PC-3 (cell line): ENCODE results near the gene MED12L. TPM values are rescaled to one million over a fixed set of nuclear protein-coding genes. Genes with fewer than 3 reads are reported as not detected.

Source experiments
- ATAC-seq: fragments of 200-7000 bp; cut with Tn5 transposase; 2 replicates; pipeline ENCODE4 v1.9.1; 2020; ENCODE audit warnings: mild to moderate bottlenecking, moderate library complexity
- BruUV-seq: library from RNA; stranded (reverse); fragments of 400-500 nt; replicated peaks from 2 replicates; lab custom pipeline; 2021; lab: Mats Ljungman, UMichigan
- CTCF ChIA-PET: fragments of 300-600 bp; sonication (Branson Sonifier 250); formaldehyde crosslinking; loops from one replicate; lab custom pipeline; 2022; ENCODE audit warnings: antibody characterized with exemption; lab: Charles Lee
- POLR2A ChIA-PET: fragments of 300-600 bp; sonication (Branson Sonifier 250); formaldehyde crosslinking; loops from one replicate; lab custom pipeline; 2022; ENCODE audit warnings: antibody characterized with exemption; ENCODE audit not compliant: unreplicated experiment; lab: Charles Lee
- DNase-seq: peaks from one replicate; pipeline ENCODE4 v3.0.0-alpha.2; 2015
- H2AFZ ChIP-seq: fragments of 300-600 bp; sonication (generic); 2 replicates; pipeline ENCODE4 v1.6.0; 2016; ENCODE audit warnings: antibody characterized with exemption, low read length
- H3F3A ChIP-seq: fragments of 300-600 bp; sonication (generic); one replicate; pipeline ENCODE4 v1.6.0; 2017; ENCODE audit warnings: antibody characterized with exemption, low read length, control low read depth, mild to moderate bottlenecking; ENCODE audit not compliant: unreplicated experiment
- H3K27ac ChIP-seq: fragments of 300-600 bp; sonication (generic); 2 replicates; pipeline ENCODE4 v1.5.1; 2016; ENCODE audit warnings: mild to moderate bottlenecking, low read length
- H3K27me3 ChIP-seq: fragments of 300-600 bp; sonication (generic); 2 replicates; pipeline ENCODE4 v1.6.1; 2016; ENCODE audit warnings: low read length, mixed read lengths
- H3K36me3 ChIP-seq: fragments of 300-600 bp; sonication (generic); 2 replicates; pipeline ENCODE4 v1.6.1; 2016; ENCODE audit warnings: low read depth, mixed run types, low read length, mixed read lengths
- H3K4me1 ChIP-seq: fragments of 300-600 bp; sonication (generic); 2 replicates; pipeline ENCODE4 v1.5.1; 2016; ENCODE audit warnings: low read length; ENCODE audit not compliant: insufficient read depth
- H3K4me2 ChIP-seq: fragments of 300-600 bp; sonication (generic); 2 replicates; pipeline ENCODE4 v1.6.0; 2016; ENCODE audit warnings: low read length
- H3K4me3 ChIP-seq: fragments of 300-600 bp; sonication (generic); 2 replicates; pipeline ENCODE4 v1.5.1; 2016; ENCODE audit warnings: mild to moderate bottlenecking, low read length, mixed read lengths
- H3K79me2 ChIP-seq: fragments of 300-600 bp; sonication (generic); 2 replicates; pipeline ENCODE4 v1.6.1; 2017; ENCODE audit warnings: low read length, mixed read lengths
- H3K9ac ChIP-seq: fragments of 300-600 bp; sonication (generic); 2 replicates; pipeline ENCODE4 v1.6.0; 2016; ENCODE audit warnings: mild to moderate bottlenecking, low read length
- H3K9me2 ChIP-seq: fragments of 300-600 bp; sonication (generic); replicated peaks from 2 replicates; pipeline ENCODE4 v1.6.1; 2016; ENCODE audit warnings: mixed run types, low read length, mixed read lengths
- H3K9me3 ChIP-seq: fragments of 300-600 bp; sonication (generic); 2 replicates; pipeline ENCODE4 v1.6.1; 2016; ENCODE audit warnings: low read length, mixed read lengths
- H4K20me1 ChIP-seq: fragments of 300-600 bp; sonication (generic); 2 replicates; pipeline ENCODE4 v1.6.1; 2016; ENCODE audit warnings: low read length, mixed read lengths
- EZH2 ChIP-seq: fragments of 300-600 bp; sonication (generic); IDR thresholded peaks from one replicate; pipeline ENCODE4 v1.6.1; 2017; ENCODE audit warnings: antibody characterized with exemption, mild to moderate bottlenecking, low read length; ENCODE audit not compliant: unreplicated experiment
- EZH2phosphoT487 ChIP-seq: fragments of 300-600 bp; sonication (generic); IDR thresholded peaks from 2 replicates; pipeline ENCODE4 v1.6.1; 2018; ENCODE audit warnings: mild to moderate bottlenecking, antibody characterized with exemption, low read length, borderline replicate concordance
- intact Hi-C: fragments of 100-400 bp; cut with micrococcal nuclease; formaldehyde crosslinking; loops from 2 replicates; pipeline ENCODE4 v1.9.0; 2023
- total RNA-seq: library from RNA; depleted of rRNA; stranded (reverse); fragments of >200 nt; gene quantifications from 2 replicates; pipeline ENCODE4 v1.2.3, GENCODE V29; 2014
- TF ChIP-seq, protein P1 (sequence below): fragments of 300-600 bp; sonication (generic); conservative IDR thresholded peaks from 2 replicates; pipeline ENCODE4 v1.5.1; 2017; ENCODE audit warnings: antibody characterized with exemption, low read depth, mild to moderate bottlenecking, low read length

MED12L gene
- total RNA-seq, 1 experiment from 2014 or later = 0.55 TPM

DNA sequence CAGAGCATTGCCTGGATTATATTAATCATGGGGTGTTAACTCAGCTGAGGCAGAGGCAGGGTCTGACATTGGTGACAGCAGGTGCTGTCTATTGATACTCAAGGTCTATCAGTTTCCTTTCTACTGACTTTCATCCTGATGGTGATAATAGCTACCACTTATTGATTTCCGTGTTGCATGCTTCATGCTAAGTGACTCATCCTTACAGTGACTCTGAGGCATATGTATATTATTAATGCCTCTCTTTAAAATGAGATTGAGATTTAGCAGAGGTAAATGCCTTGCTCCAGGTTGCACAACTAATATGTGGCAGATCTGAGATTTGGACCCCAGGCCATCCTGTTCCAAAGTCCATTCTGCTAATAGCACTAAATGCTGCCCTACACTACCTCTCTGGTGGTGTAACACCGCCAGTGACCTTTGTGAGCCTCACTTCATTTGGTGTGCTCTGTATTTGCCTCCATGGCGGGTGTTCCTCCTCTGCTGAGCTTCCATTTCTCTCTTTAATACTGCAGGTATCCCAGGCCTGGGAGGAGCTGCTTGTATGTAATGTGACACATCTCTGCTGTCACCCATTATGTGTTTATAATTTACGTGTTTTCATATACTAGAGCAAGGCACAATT is 67.1 kb downstream of the MED12L start:
- H3K9me3 ChIP-seq = no peaks in the 10 kb centered on the region
- no peaks in the 10 kb centered on the region for H3F3A ChIP-seq
- H3K4me3 ChIP-seq = no peak overlapping the region
- ATAC-seq (no peak), DNase-seq (no peak)
- POLR2A ChIA-PET = no interaction called here
- intact Hi-C loops = no loop called here
- no peaks in the 10 kb centered on the region for H3K4me1 ChIP-seq
- BruUV-seq = no TSS peak
- no peaks in the 10 kb centered on the region for H3K79me2 ChIP-seq
- TF ChIP-seq EZH2 = no peak
- TF ChIP-seq EZH2phosphoT487 = no peak
- TF ChIP-seq, protein P1, sequence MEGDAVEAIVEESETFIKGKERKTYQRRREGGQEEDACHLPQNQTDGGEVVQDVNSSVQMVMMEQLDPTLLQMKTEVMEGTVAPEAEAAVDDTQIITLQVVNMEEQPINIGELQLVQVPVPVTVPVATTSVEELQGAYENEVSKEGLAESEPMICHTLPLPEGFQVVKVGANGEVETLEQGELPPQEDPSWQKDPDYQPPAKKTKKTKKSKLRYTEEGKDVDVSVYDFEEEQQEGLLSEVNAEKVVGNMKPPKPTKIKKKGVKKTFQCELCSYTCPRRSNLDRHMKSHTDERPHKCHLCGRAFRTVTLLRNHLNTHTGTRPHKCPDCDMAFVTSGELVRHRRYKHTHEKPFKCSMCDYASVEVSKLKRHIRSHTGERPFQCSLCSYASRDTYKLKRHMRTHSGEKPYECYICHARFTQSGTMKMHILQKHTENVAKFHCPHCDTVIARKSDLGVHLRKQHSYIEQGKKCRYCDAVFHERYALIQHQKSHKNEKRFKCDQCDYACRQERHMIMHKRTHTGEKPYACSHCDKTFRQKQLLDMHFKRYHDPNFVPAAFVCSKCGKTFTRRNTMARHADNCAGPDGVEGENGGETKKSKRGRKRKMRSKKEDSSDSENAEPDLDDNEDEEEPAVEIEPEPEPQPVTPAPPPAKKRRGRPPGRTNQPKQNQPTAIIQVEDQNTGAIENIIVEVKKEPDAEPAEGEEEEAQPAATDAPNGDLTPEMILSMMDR = no peak
- H4K20me1 ChIP-seq = no peaks in the 10 kb centered on the region
- H3K4me2 ChIP-seq = no peak overlapping the region
- no peak overlapping the region for H2AFZ ChIP-seq
- no peaks in the 10 kb centered on the region for H3K36me3 ChIP-seq
- no peak overlapping the region for H3K9ac ChIP-seq
- H3K9me2 ChIP-seq = no peaks in the 10 kb centered on the region
- H3K27me3 ChIP-seq = no peaks in the 10 kb centered on the region
- H3K27ac ChIP-seq = no peak overlapping the region
- CTCF ChIA-PET = no interaction called here

DNA sequence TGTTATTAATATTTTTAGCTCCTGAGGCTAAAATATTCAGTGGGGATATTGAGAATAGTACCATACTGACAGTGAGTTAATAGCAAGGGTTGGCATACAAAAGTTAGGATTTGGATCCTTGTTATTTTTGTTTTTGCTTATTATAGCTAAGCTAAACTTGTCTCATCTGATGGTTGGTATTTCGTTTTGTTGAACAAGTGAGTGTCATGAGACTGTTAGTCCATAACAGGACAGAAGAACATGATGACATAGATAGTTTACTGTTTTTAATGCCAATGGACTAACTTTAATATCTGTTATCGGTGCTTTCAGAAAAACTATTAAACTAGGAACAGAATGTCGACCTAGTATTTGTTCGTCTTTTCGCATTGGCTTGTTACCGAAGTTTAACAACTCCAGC is 69.1 kb downstream of the MED12L start:
- Histone ChIP-seq H3K9me2 (no peaks in the 10 kb centered on the region), H3F3A (no peaks in the 10 kb centered on the region), H3K27ac (no peak overlapping the region), H3K9me3 (no peaks in the 10 kb centered on the region), H2AFZ (no peak overlapping the region), H3K36me3 (no peaks in the 10 kb centered on the region), H3K4me3 (no peak overlapping the region), H3K4me1 (no peaks in the 10 kb centered on the region), H3K79me2 (no peaks in the 10 kb centered on the region), H3K9ac (no peak overlapping the region), H4K20me1 (no peaks in the 10 kb centered on the region), H3K4me2 (no peak overlapping the region), H3K27me3 (no peaks in the 10 kb centered on the region)
- ATAC-seq (no peak), DNase-seq (no peak)
- intact Hi-C loops = no loop called here
- CTCF ChIA-PET = no interaction called here
- TF ChIP-seq EZH2 (no peak), EZH2phosphoT487 (no peak)
- TF ChIP-seq, protein P1 = no peak
- BruUV-seq = no TSS peak
- POLR2A ChIA-PET = no interaction called here

DNA sequence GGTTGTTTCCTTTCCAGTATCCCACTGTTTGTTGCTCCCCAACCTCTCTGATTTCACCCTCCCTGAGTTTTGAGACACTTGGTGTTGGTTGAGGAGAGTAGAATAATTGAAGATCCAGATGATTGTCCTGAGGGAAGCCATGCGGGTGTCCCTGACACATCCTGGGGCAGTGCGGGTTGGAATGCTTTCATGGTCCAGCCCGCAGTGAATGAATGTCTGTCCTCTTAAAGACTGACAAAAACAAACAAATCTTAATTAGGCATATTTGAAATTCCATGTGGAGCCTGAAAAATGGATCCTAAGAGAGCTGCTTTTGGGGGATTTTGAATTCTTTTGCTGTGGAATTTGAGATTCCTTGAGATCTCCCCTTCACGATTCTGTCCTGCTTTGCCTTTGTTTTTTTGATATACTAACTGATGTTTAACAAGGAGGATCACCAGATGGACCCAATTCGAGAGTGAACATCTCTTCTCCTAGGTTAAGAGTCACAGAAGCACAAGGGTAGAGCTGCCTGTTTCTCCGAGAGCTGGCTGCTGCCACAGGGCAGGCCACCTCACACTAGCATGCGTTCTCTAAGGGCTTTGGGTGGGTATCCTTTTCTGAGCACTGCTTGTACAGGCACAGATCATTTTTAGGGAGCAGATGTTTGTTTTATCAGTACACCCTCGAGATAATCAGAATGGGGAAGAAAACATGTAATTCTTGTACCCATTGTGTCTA is 70.1 kb downstream of the MED12L start:
- intact Hi-C loops = no loop called here
- Histone ChIP-seq H3K36me3 (no peaks in the 10 kb centered on the region), H3K9me2 (no peaks in the 10 kb centered on the region), H3F3A (no peaks in the 10 kb centered on the region), H3K9ac (no peak overlapping the region), H3K27me3 (no peaks in the 10 kb centered on the region), H4K20me1 (no peaks in the 10 kb centered on the region), H3K79me2 (no peaks in the 10 kb centered on the region), H3K9me3 (no peaks in the 10 kb centered on the region), H3K4me2 (no peak overlapping the region), H2AFZ (no peak overlapping the region), H3K4me3 (no peak overlapping the region), H3K4me1 (no peaks in the 10 kb centered on the region), H3K27ac (no peak overlapping the region)
- TF ChIP-seq EZH2phosphoT487 (no peak), EZH2 (no peak)
- TF ChIP-seq, protein P1 = no peak
- POLR2A ChIA-PET = no interaction called here
- CTCF ChIA-PET = interaction anchor here (0.6 kb wide), 1 partner anchor 1369 kb away, joined by 3 read pairs; no protein-coding TSS in a partner anchor
- ATAC-seq = no peak
- DNase-seq = no peak
- no TSS peak for BruUV-seq
